Neural cell (in vitro differentiated cells): Measurements from ENCODE around the gene C1orf105. TPM values are rescaled to one million over a fixed set of nuclear protein-coding genes. Genes with fewer than 3 reads are reported as not detected.

Source experiments
- H2AFZ ChIP-seq: fragments of 200-600, 300-800 bp; sonication (generic), shearing (Covaris generic); 2 replicates; pipeline ENCODE4 v1.6.0; 2014; ENCODE audit warnings: low read depth, mild to moderate bottlenecking, antibody characterized with exemption, low read length, moderate library complexity
- H3F3A ChIP-seq: fragments of 200-600 bp; shearing (Covaris generic); 2 replicates; pipeline ENCODE4 v1.6.1; 2016; ENCODE audit warnings: mild to moderate bottlenecking, moderate library complexity, mixed read lengths, antibody characterized with exemption, low read length; ENCODE audit not compliant: insufficient read depth, poor library complexity, severe bottlenecking
- H3K27ac ChIP-seq: fragments of 200-600, 300-800 bp; sonication (generic), shearing (Covaris generic); 2 replicates; pipeline ENCODE4 v1.5.1; 2014; ENCODE audit warnings: mild to moderate bottlenecking, low read length, moderate library complexity
- H3K27me3 ChIP-seq: fragments of 300-800, 200-600 bp; sonication (generic), shearing (Covaris generic); 2 replicates; pipeline ENCODE4 v1.6.0; 2014; ENCODE audit warnings: mild to moderate bottlenecking, low read depth, low read length, moderate library complexity; ENCODE audit not compliant: insufficient read depth
- H3K36me3 ChIP-seq: fragments of 300-800, 200-600 bp; sonication (generic), shearing (Covaris generic); 2 replicates; pipeline ENCODE4 v1.5.1; 2014; ENCODE audit warnings: mild to moderate bottlenecking, antibody characterized with exemption, low read length, moderate library complexity; ENCODE audit not compliant: insufficient read depth
- H3K4me2 ChIP-seq: fragments of 300-800, 200-600 bp; sonication (generic), shearing (Covaris generic); 2 replicates; pipeline ENCODE4 v1.6.0; 2014; ENCODE audit warnings: mild to moderate bottlenecking, low read length
- H3K4me3 ChIP-seq: fragments of 300-800, 200-600 bp; sonication (generic), shearing (Covaris generic); 2 replicates; pipeline ENCODE4 v1.5.1; 2014; ENCODE audit warnings: mild to moderate bottlenecking, low read length, moderate library complexity
- H3K79me2 ChIP-seq: fragments of 200-600 bp; shearing (Covaris generic); replicated peaks from 2 replicates; pipeline ENCODE4 v1.6.0; 2014; ENCODE audit warnings: mild to moderate bottlenecking, low read length, moderate library complexity; ENCODE audit not compliant: insufficient read depth
- H3K9ac ChIP-seq: fragments of 300-800, 200-600 bp; sonication (generic), shearing (Covaris generic); 2 replicates; pipeline ENCODE4 v1.6.1; 2016; ENCODE audit warnings: mild to moderate bottlenecking, low read length, mixed read lengths
- H3K9me2 ChIP-seq: fragments of 200-600 bp; shearing (Covaris generic); 2 replicates; pipeline ENCODE4 v1.6.1; 2016; ENCODE audit warnings: mild to moderate bottlenecking, low read length, mixed read lengths; ENCODE audit not compliant: insufficient read depth
- H3K9me3 ChIP-seq: fragments of 200-600, 300-800 bp; sonication (generic), shearing (Covaris generic); 2 replicates; pipeline ENCODE4 v1.6.1; 2016; ENCODE audit warnings: mild to moderate bottlenecking, mixed run types, low read length, moderate library complexity, mixed read lengths
- H4K20me1 ChIP-seq: fragments of 200-600 bp; shearing (Covaris generic); 2 replicates; pipeline ENCODE4 v1.6.1; 2016; ENCODE audit warnings: mild to moderate bottlenecking, mixed run types; ENCODE audit not compliant: insufficient read depth
- CTCF ChIP-seq: fragments of 450-650 bp; IDR thresholded peaks from 2 replicates; pipeline ENCODE4 v1.5.1; 2014; ENCODE audit warnings: antibody characterized with exemption, mild to moderate bottlenecking, moderate library complexity; ENCODE audit not compliant: poor library complexity, severe bottlenecking
- EP300 ChIP-seq: fragments of 450-650 bp; conservative IDR thresholded peaks from 2 replicates; pipeline ENCODE4 v1.6.1; 2014; ENCODE audit warnings: antibody characterized with exemption, mild to moderate bottlenecking, moderate library complexity; ENCODE audit not compliant: poor library complexity, severe bottlenecking
- EZH2 ChIP-seq: fragments of 200-600, 300-800 bp; shearing (Covaris generic), sonication (generic); IDR thresholded peaks from 2 replicates; pipeline ENCODE4 v1.6.1; 2014; ENCODE audit warnings: antibody characterized with exemption, low read length, borderline replicate concordance, mild to moderate bottlenecking; ENCODE audit not compliant: insufficient read depth, poor library complexity, severe bottlenecking
- MXI1 ChIP-seq: fragments of 450-650 bp; conservative IDR thresholded peaks from 2 replicates; pipeline ENCODE4 v1.6.1; 2014; ENCODE audit warnings: antibody characterized with exemption, mild to moderate bottlenecking; ENCODE audit not compliant: poor library complexity, severe bottlenecking
- POLR2AphosphoS5 ChIP-seq: IDR thresholded peaks from 2 replicates; pipeline ENCODE4 v1.6.1; 2012
- RAD21 ChIP-seq: fragments of 450-650 bp; conservative IDR thresholded peaks from 2 replicates; pipeline ENCODE4 v1.6.1; 2014; ENCODE audit warnings: antibody characterized with exemption, mild to moderate bottlenecking, moderate library complexity
- SMC3 ChIP-seq: fragments of 450-650 bp; conservative IDR thresholded peaks from 2 replicates; pipeline ENCODE4 v1.6.1; 2014; ENCODE audit warnings: antibody characterized with exemption, mild to moderate bottlenecking, moderate library complexity; ENCODE audit not compliant: poor library complexity
- TAF1 ChIP-seq: IDR thresholded peaks from 2 replicates; pipeline ENCODE4 v1.6.1; 2012; ENCODE audit warnings: low read depth
- polyA plus RNA-seq: library from polyadenylated mRNA; depleted of rRNA; stranded (reverse); fragments of >200 nt; gene quantifications from 2 replicates; pipeline ENCODE4 v1.2.3, GENCODE V29; 2014
- TF ChIP-seq, protein P1 (sequence below): IDR thresholded peaks from 2 replicates; pipeline ENCODE4 v1.6.1; 2012; ENCODE audit warnings: borderline replicate concordance

The C1orf105 gene
- polyA plus RNA-seq, 1 donor from 2014 or later, result not detected

GRCh38 chr1:172460177-172460576 lies 39.7 kb downstream of the C1orf105 start:
- H3K9me2 ChIP-seq, result no peaks in the 10 kb centered on the region
- H3K79me2 ChIP-seq, result no peaks in the 10 kb centered on the region
- H3K27me3 ChIP-seq, result no peaks in the 10 kb centered on the region
- H3F3A ChIP-seq, result no peaks in the 10 kb centered on the region
- no peak for TF ChIP-seq EP300
- no peak for TF ChIP-seq EZH2
- no peak for TF ChIP-seq SMC3
- no peak for TF ChIP-seq CTCF
- TF ChIP-seq POLR2AphosphoS5, result no peak
- TF ChIP-seq RAD21, result no peak
- TF ChIP-seq TAF1, result no peak
- TF ChIP-seq, protein P1, sequence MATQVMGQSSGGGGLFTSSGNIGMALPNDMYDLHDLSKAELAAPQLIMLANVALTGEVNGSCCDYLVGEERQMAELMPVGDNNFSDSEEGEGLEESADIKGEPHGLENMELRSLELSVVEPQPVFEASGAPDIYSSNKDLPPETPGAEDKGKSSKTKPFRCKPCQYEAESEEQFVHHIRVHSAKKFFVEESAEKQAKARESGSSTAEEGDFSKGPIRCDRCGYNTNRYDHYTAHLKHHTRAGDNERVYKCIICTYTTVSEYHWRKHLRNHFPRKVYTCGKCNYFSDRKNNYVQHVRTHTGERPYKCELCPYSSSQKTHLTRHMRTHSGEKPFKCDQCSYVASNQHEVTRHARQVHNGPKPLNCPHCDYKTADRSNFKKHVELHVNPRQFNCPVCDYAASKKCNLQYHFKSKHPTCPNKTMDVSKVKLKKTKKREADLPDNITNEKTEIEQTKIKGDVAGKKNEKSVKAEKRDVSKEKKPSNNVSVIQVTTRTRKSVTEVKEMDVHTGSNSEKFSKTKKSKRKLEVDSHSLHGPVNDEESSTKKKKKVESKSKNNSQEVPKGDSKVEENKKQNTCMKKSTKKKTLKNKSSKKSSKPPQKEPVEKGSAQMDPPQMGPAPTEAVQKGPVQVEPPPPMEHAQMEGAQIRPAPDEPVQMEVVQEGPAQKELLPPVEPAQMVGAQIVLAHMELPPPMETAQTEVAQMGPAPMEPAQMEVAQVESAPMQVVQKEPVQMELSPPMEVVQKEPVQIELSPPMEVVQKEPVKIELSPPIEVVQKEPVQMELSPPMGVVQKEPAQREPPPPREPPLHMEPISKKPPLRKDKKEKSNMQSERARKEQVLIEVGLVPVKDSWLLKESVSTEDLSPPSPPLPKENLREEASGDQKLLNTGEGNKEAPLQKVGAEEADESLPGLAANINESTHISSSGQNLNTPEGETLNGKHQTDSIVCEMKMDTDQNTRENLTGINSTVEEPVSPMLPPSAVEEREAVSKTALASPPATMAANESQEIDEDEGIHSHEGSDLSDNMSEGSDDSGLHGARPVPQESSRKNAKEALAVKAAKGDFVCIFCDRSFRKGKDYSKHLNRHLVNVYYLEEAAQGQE, result no peak
- no peak for TF ChIP-seq MXI1
- no peak overlapping the region for H3K27ac ChIP-seq
- H3K9me3 ChIP-seq, result no peaks in the 10 kb centered on the region
- no peak overlapping the region for H2AFZ ChIP-seq
- H4K20me1 ChIP-seq, result no peaks in the 10 kb centered on the region
- H3K36me3 ChIP-seq, result no peaks in the 10 kb centered on the region
- H3K4me2 ChIP-seq, result no peak overlapping the region
- H3K4me3 ChIP-seq, result no peak overlapping the region
- H3K9ac ChIP-seq, result no peak overlapping the region

DNA sequence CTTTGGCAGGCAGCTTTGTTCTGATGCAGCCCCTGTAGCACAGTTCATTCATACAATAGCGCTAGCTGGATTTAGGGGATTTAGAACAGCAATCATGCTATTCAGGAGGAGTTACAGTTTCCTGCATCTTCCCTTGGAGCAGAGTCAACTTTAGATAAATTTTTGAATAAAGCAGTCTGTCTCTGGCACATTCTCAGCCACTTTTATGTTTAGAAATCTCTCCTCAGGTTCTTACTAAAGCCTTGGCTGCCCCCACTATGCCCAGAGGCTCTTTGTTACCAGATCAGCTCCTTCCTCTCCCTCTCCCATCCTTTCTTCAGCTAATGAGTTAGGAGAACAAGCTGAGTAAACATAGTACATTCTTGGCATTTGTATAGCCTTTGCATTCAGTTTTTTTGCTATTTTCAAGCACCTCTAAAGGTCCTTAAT lies 40.4 kb downstream of the C1orf105 start:
- Histone ChIP-seq H3K36me3 (no peaks in the 10 kb centered on the region), H3K9me2 (no peaks in the 10 kb centered on the region), H3F3A (no peaks in the 10 kb centered on the region), H3K27me3 (no peaks in the 10 kb centered on the region), H3K27ac (no peak overlapping the region), H3K9ac (no peak overlapping the region), H3K4me3 (no peak overlapping the region), H3K9me3 (no peaks in the 10 kb centered on the region), H4K20me1 (no peaks in the 10 kb centered on the region), H2AFZ (no peak overlapping the region), H3K4me2 (no peak overlapping the region), H3K79me2 (no peaks in the 10 kb centered on the region)
- TF ChIP-seq POLR2AphosphoS5 (no peak), EZH2 (no peak), RAD21 (no peak), SMC3 (no peak), EP300 (no peak), MXI1 (no peak), TAF1 (no peak)
- TF ChIP-seq, protein P1, result no peak
